SK-N-SH (cell line): ENCODE results near the gene PNP. TPM values are rescaled to one million over a fixed set of nuclear protein-coding genes. Genes with fewer than 3 reads are reported as not detected.

Experiments
- CTCF ChIA-PET: fragments of 300-600, 350-600 bp; formaldehyde crosslinking; extraction: SDS; loops from one replicate; lab custom pipeline; 2021; lab: Yijun Ruan, JAX
- POLR2A ChIA-PET: fragments of 350-600 bp; sonication (Branson Sonifier 250); formaldehyde crosslinking; extraction: SDS; loops from one replicate; lab custom pipeline; 2020; ENCODE audit warnings: antibody characterized with exemption, inconsistent platforms; lab: Yijun Ruan, JAX
- DNase-seq: peaks from one replicate; pipeline ENCODE4 v3.0.0; 2012
- H2AFZ ChIP-seq: fragments of 200-600 bp; sonication (generic); 2 replicates; pipeline ENCODE4 v1.8.1; 2016; ENCODE audit warnings: antibody characterized with exemption, mild to moderate bottlenecking, low read depth
- H3F3A ChIP-seq: fragments of 200-600 bp; sonication (generic); replicated peaks from 2 replicates; pipeline ENCODE3; 2016; ENCODE audit warnings: antibody characterized with exemption, mild to moderate bottlenecking; ENCODE audit not compliant: insufficient read depth
- H3K27ac ChIP-seq, 2 experiments: fragments of 200-500 bp in 1 of 2; fragments of 200-600 bp in 1 of 2; sonication (Bioruptor generic) in 1 of 2; sonication (generic), shearing (Covaris generic) in 1 of 2; 2 replicates each; pipeline versions ENCODE4 v1.5.1 to v1.6.1; 2014 to 2016; ENCODE audit warnings: low read depth in 2 of 2, inconsistent platforms in 1 of 2, low read length in 1 of 2, mild to moderate bottlenecking in 1 of 2, mixed read lengths in 1 of 2
- H3K27me3 ChIP-seq: fragments of 200-600 bp; sonication (generic), shearing (Covaris generic); 2 replicates; pipeline ENCODE4 v1.6.1; 2016; ENCODE audit warnings: mixed run types; ENCODE audit not compliant: insufficient read depth
- H3K36me3 ChIP-seq, 2 experiments: fragments of 200-500 bp in 1 of 2; fragments of 200-600 bp in 1 of 2; sonication (Bioruptor generic) in 1 of 2; sonication (generic) in 1 of 2; replicated peaks in 1 of 2; 2 replicates each; pipeline versions ENCODE3 to v1.5.1; 2014 to 2016; ENCODE audit warnings: low read length in 1 of 2, mild to moderate bottlenecking in 1 of 2; ENCODE audit not compliant: insufficient read depth in 2 of 2, control insufficient read depth in 1 of 2
- H3K4me1 ChIP-seq, 2 experiments: fragments of 200-500 bp in 1 of 2; fragments of 200-600 bp in 1 of 2; sonication (Bioruptor generic) in 1 of 2; sonication (generic), shearing (Covaris generic) in 1 of 2; 2 replicates each; pipeline versions ENCODE4 v1.5.1 to v1.6.1; 2014 to 2016; ENCODE audit warnings: low read depth in 1 of 2, low read length in 1 of 2, mixed run types in 1 of 2; ENCODE audit not compliant: insufficient read depth in 2 of 2, control insufficient read depth in 1 of 2
- H3K4me2 ChIP-seq: fragments of 200-600 bp; sonication (generic), shearing (Covaris generic); 2 replicates; pipeline ENCODE4 v1.6.1; 2017; ENCODE audit warnings: mixed run types
- H3K4me3 ChIP-seq, 2 experiments: fragments of 200-500 bp in 1 of 2; fragments of 200-600 bp in 1 of 2; sonication (Bioruptor generic) in 1 of 2; sonication (generic), shearing (Covaris generic) in 1 of 2; 2 replicates each; pipeline versions ENCODE4 v1.5.1 to v1.8.1; 2014 to 2016; ENCODE audit warnings: low read depth in 2 of 2, inconsistent platforms in 1 of 2, low read length in 1 of 2, mild to moderate bottlenecking in 1 of 2, mixed read lengths in 1 of 2, moderate library complexity in 1 of 2
- H3K79me2 ChIP-seq: fragments of 200-600 bp; sonication (generic); 2 replicates; pipeline ENCODE4 v1.8.1; 2017; ENCODE audit warnings: mild to moderate bottlenecking; ENCODE audit not compliant: insufficient read depth
- H3K9ac ChIP-seq: fragments of 200-600 bp; sonication (generic); 2 replicates; pipeline ENCODE4 v1.6.1; 2017; ENCODE audit warnings: mixed run types
- H3K9me2 ChIP-seq: fragments of 200-600 bp; sonication (generic); 2 replicates; pipeline ENCODE4 v1.6.1; 2017; ENCODE audit warnings: mixed run types
- H3K9me3 ChIP-seq: fragments of 200-600 bp; sonication (generic); 2 replicates; pipeline ENCODE4 v1.6.1; 2017; ENCODE audit warnings: mixed run types, mild to moderate bottlenecking, moderate library complexity
- H4K20me1 ChIP-seq: fragments of 200-600 bp; sonication (generic); 2 replicates; pipeline ENCODE4 v1.6.1; 2017; ENCODE audit warnings: mild to moderate bottlenecking, mixed run types; ENCODE audit not compliant: insufficient read depth
- EZH2phosphoT487 ChIP-seq: fragments of 200-600 bp; sonication (generic); IDR thresholded peaks from 2 replicates; pipeline ENCODE4 v1.6.1; 2017; ENCODE audit warnings: low read depth, mixed run types, mild to moderate bottlenecking, antibody characterized with exemption, moderate library complexity, borderline replicate concordance
- FOSL2 ChIP-seq: IDR thresholded peaks from 2 replicates; pipeline ENCODE4 v1.4.0; 2012; ENCODE audit warnings: low read depth, mild to moderate bottlenecking, moderate library complexity, borderline replicate concordance
- FOXJ3 ChIP-seq: sonication (generic); formaldehyde crosslinking; IDR thresholded peaks from 2 replicates; pipeline ENCODE4 v1.5.1; 2020; ENCODE audit warnings: mild to moderate bottlenecking, missing genetic modification reagents
- GATA2 ChIP-seq: sonication (generic); formaldehyde crosslinking; IDR thresholded peaks from 2 replicates; pipeline ENCODE4 v1.5.0; 2020; ENCODE audit warnings: mild to moderate bottlenecking, missing genetic modification reagents
- MAX ChIP-seq: IDR thresholded peaks from 2 replicates; pipeline ENCODE4 v1.4.0; 2012; ENCODE audit warnings: low read depth
- NFIC ChIP-seq: IDR thresholded peaks from 2 replicates; pipeline ENCODE4 v1.4.0; 2012; ENCODE audit warnings: borderline replicate concordance
- PBX3 ChIP-seq: IDR thresholded peaks from 2 replicates; pipeline ENCODE4; 2012
- POLR2AphosphoS5 ChIP-seq: IDR thresholded peaks from 2 replicates; pipeline ENCODE4 v1.6.1; 2012; ENCODE audit warnings: low read depth, low read length
- RAD21 ChIP-seq: IDR thresholded peaks from 2 replicates; pipeline ENCODE4 v1.6.1; 2012; ENCODE audit warnings: mild to moderate bottlenecking, low read length
- RCOR1 ChIP-seq: fragments of 150-350 bp; IDR thresholded peaks from 2 replicates; pipeline ENCODE4 v1.6.1; 2017; ENCODE audit warnings: antibody characterized with exemption, low read length
- USF1 ChIP-seq: IDR thresholded peaks from 2 replicates; pipeline ENCODE4 v1.4.0; 2012; ENCODE audit warnings: low read depth, borderline replicate concordance
- YY1 ChIP-seq: IDR thresholded peaks from 2 replicates; pipeline ENCODE4 v1.4.0; 2012; ENCODE audit warnings: low read depth, mild to moderate bottlenecking
- ZBTB33 ChIP-seq: IDR thresholded peaks from 2 replicates; pipeline ENCODE4 v1.4.0; 2012; ENCODE audit warnings: low read depth, borderline replicate concordance
- WGBS: methylation state at CpG from one replicate; pipeline ENCODE4 v1.1.6; 2017; ENCODE audit warnings: low lambda C conversion rate; 5-methylcytosine and 5-hydroxymethylcytosine counted together
- polyA plus RNA-seq, 3 experiments: library from polyadenylated mRNA; depleted of rRNA; stranded (reverse); fragments of >200 nt; gene quantifications; 2 replicates each; pipeline ENCODE4 v1.2.3, GENCODE V29; 2012

The PNP gene
- polyA plus RNA-seq, 1 of the 3 experiments (the other 2 are of a cell fraction) = 29.8 TPM

GRCh38 chr14:20429801-20430669 lies 39.2 kb upstream of the PNP start:
- Histone ChIP-seq H4K20me1 (no peaks in the 10 kb centered on the region), H2AFZ (no peak overlapping the region), H3K27ac (no peak overlapping the region), H3K79me2 (no peaks in the 10 kb centered on the region), H3K4me1 (peaks cover 0 to 7% of the 10 kb centered on the region in 2 experiments; a peak in 1 of 4 replicates), H3F3A (no peaks in the 10 kb centered on the region), H3K4me3 (no peak overlapping the region), H3K9ac (no peak overlapping the region), H3K4me2 (no peak overlapping the region), H3K27me3 (no peaks in the 10 kb centered on the region), H3K9me2 (no peaks in the 10 kb centered on the region)
- ChIA-PET CTCF (interaction anchor here (0.7 to 2.0 kb wide), 3 partner anchors 13 to 102 kb away, joined by 3 to 7 read pairs (median 3); no protein-coding TSS in a partner anchor), POLR2A (interaction anchor here (1.1 kb wide), 1 partner anchor 16 kb away, joined by 3 read pairs; no protein-coding TSS in a partner anchor)
- WGBS = 80% methylated on average over 8 of the region's 30 CpGs
- DNase-seq = no peak
- TF ChIP-seq NFIC = peak; percentile 26; the same call in 1 of the 2 replicates
- TF ChIP-seq FOSL2 = no peak
- TF ChIP-seq PBX3 = no peak
- TF ChIP-seq, all 33 proteins: peak for 1
- Histone ChIP-seq H3K9me3 (no peaks in the 10 kb centered on the region), H3K36me3 (no peaks in the 10 kb centered on the region)

- ChIA-PET POLR2A (no interaction called here), CTCF (interaction anchor here (1.0 to 1.8 kb wide), 2 partner anchors 19 to 20 kb away, joined by 3 to 8 read pairs; no protein-coding TSS in a partner anchor)
- no peaks in the 10 kb centered on the region; the same call in 1 of the 2 replicates for H3K27me3 ChIP-seq
- H3K4me3 ChIP-seq = no peak overlapping the region
- no peaks in the 10 kb centered on the region for H3F3A ChIP-seq
- H2AFZ ChIP-seq = no peak overlapping the region
- H3K9ac ChIP-seq = no peak overlapping the region
- H3K4me1 ChIP-seq = peaks cover 0 to 2% of the 10 kb centered on the region in 2 experiments; a peak in 1 of 4 replicates
- no peak for DNase-seq
- 79% methylated on average over 31 of the region's 44 CpGs for WGBS
- H3K36me3 ChIP-seq = no peaks in the 10 kb centered on the region
- no peak overlapping the region for H3K27ac ChIP-seq
- no peak overlapping the region for H3K4me2 ChIP-seq
- no peaks in the 10 kb centered on the region for H3K9me2 ChIP-seq
- H3K79me2 ChIP-seq = no peaks in the 10 kb centered on the region
- H4K20me1 ChIP-seq = no peaks in the 10 kb centered on the region
- no peaks in the 10 kb centered on the region for H3K9me3 ChIP-seq
- TF ChIP-seq POLR2AphosphoS5 (no peak), ZBTB33 (no peak), MAX (no peak), YY1 (no peak), NFIC (no peak), EZH2phosphoT487 (no peak), RAD21 (no peak), RCOR1 (no peak), GATA2 (CRISPR knock-in tag) (no peak), USF1 (no peak), PBX3 (no peak), FOXJ3 (no peak)
Measured at GRCh38 chr14:20434701-20435581, 34.3 kb upstream of the PNP start.
